ENCODE measurements around the gene NDUFS8.

GRCh38 chr11:68013611-68014156 lies 16.8 kb upstream of the NDUFS8 start:
- TF ChIP-seq EZH2phosphoT487 (IDR thresholded peaks at IDR 0.05; ENCODE audit: borderline replicate concordance): no peak
- TF ChIP-seq CTCF (conservative IDR thresholded peaks at IDR 0.05; ENCODE audit: low read length): no peak
